Vagina (tissue), 2 donors: Measurements from ENCODE around the gene PGAP1. TPM values are rescaled to one million over a fixed set of nuclear protein-coding genes. Genes with fewer than 3 reads are reported as not detected.
"Not testable (repeated sequence)": the region's sequence is repeated elsewhere in the genome, so short reads cannot be mapped to it uniquely, and the experiment has no call there.

Source experiments
- DNase-seq, 2 donors: peaks; one replicate each; pipeline ENCODE4 v3.0.0-alpha.2; 2017; ENCODE audit errors: extremely low spot score in 2 of 2
- H3K27ac ChIP-seq: fragments of 200-600 bp; sonication (generic); one replicate; pipeline ENCODE4 v1.5.1; 2019
- H3K27me3 ChIP-seq: fragments of 200-600 bp; sonication (generic); one replicate; pipeline ENCODE4 v1.5.1; 2019
- H3K36me3 ChIP-seq, 2 donors: fragments of 200-600 bp; sonication (generic); one replicate each; pipeline ENCODE4 v1.5.1; 2017 to 2019
- H3K4me1 ChIP-seq: fragments of 200-600 bp; sonication (generic); one replicate; pipeline ENCODE4 v1.5.1; 2019
- H3K4me3 ChIP-seq, 2 donors: fragments of 200-600 bp; sonication (generic); 1 replicate in 1 of 2; 2 replicates in 1 of 2; pipeline ENCODE4 v1.5.1; 2016 to 2019
- H3K9me3 ChIP-seq: fragments of 200-600 bp; sonication (generic); one replicate; pipeline ENCODE4 v1.5.1; 2019
- CTCF ChIP-seq, 3 experiments: fragments of 450-650 bp in 2 of 3; fragments of 200-600 bp in 1 of 3; sonication (generic) in 1 of 3; IDR thresholded peaks; one replicate each; pipeline ENCODE4 v1.5.1; 2017 to 2019; ENCODE audit warnings: antibody characterized with exemption in 3 of 3, mild to moderate bottlenecking in 2 of 3, moderate library complexity in 2 of 3
- POLR2A ChIP-seq, 2 donors: fragments of 450-650 bp; IDR thresholded peaks; one replicate each; pipeline ENCODE4 v1.6.1; 2017; ENCODE audit warnings: antibody characterized with exemption in 2 of 2, mild to moderate bottlenecking in 2 of 2, moderate library complexity in 2 of 2
- POLR2AphosphoS5 ChIP-seq, 2 donors: sonication (generic); formaldehyde crosslinking; IDR thresholded peaks; one replicate each; pipeline ENCODE4 v1.9.0; 2017; ENCODE audit warnings: antibody characterized with exemption in 2 of 2, mild to moderate bottlenecking in 2 of 2, low read depth in 1 of 2; ENCODE audit not compliant: insufficient read depth in 1 of 2
- intact Hi-C: fragments of 100-400 bp; cut with DNase I; formaldehyde crosslinking; loops from one replicate; pipeline ENCODE4 v1.15.1; 2023
- total RNA-seq: library from RNA; depleted of rRNA; stranded (reverse); fragments of >200 nt; gene quantifications from one replicate; pipeline ENCODE4 v1.2.3, GENCODE V29; 2016

The PGAP1 gene
- total RNA-seq, 1 donor from 2014 or later, result 15.2 TPM

- Histone ChIP-seq H3K27me3 (no peaks in the 10 kb centered on the region), H3K27ac (no peak overlapping the region), H3K36me3 (peaks cover 0 to 19% of the 10 kb centered on the region in 2 donors), H3K4me1 (no peaks in the 10 kb centered on the region), H3K4me3 (no peak overlapping the region), H3K9me3 (no peaks in the 10 kb centered on the region)
- no peak for TF ChIP-seq POLR2AphosphoS5 (IDR thresholded peaks at IDR 0.05; ENCODE audit: insufficient read depth in 1 of 2, low read depth in 1 of 2)
- no peak for TF ChIP-seq POLR2A (IDR thresholded peaks at IDR 0.05)
- intact Hi-C loops, result no loop called here
- no peak for DNase-seq
Measured at GRCh38 chr2:196917802-196918201, 8.7 kb downstream of the PGAP1 start.

GRCh38 chr2:196915507-196916189 is 10.9 kb downstream of the PGAP1 start:
- intact Hi-C loops, result no loop called here
- Histone ChIP-seq H3K36me3 (peaks cover 0 to 21% of the 10 kb centered on the region in 2 donors), H3K27ac (no peak overlapping the region), H3K9me3 (no peaks in the 10 kb centered on the region), H3K4me3 (no peak overlapping the region), H3K27me3 (no peaks in the 10 kb centered on the region), H3K4me1 (no peaks in the 10 kb centered on the region)
- TF ChIP-seq POLR2A (IDR thresholded peaks at IDR 0.05) (no peak), CTCF (IDR thresholded peaks at IDR 0.05) (no peak), POLR2AphosphoS5 (IDR thresholded peaks at IDR 0.05; ENCODE audit: insufficient read depth in 1 of 2, low read depth in 1 of 2) (no peak)
- no peak for DNase-seq

- Histone ChIP-seq H3K9me3 (no peaks in the 10 kb centered on the region), H3K27me3 (no peaks in the 10 kb centered on the region), H3K4me1 (no peaks in the 10 kb centered on the region), H3K4me3 (no peak overlapping the region), H3K27ac (no peak overlapping the region), H3K36me3 (peaks cover 0 to 21% of the 10 kb centered on the region in 2 donors)
- intact Hi-C loops, result no loop called here
- TF ChIP-seq CTCF (IDR thresholded peaks at IDR 0.05), result no peak
- TF ChIP-seq POLR2AphosphoS5 (IDR thresholded peaks at IDR 0.05; ENCODE audit: insufficient read depth in 1 of 2, low read depth in 1 of 2), result no peak
- no peak for TF ChIP-seq POLR2A (IDR thresholded peaks at IDR 0.05)
- DNase-seq, result no peak
Measured at GRCh38 chr2:196914867-196915460, 11.5 kb downstream of the PGAP1 start.

GRCh38 chr2:196913691-196914090 is 12.8 kb downstream of the PGAP1 start:
- intact Hi-C loops, result no loop called here
- DNase-seq, result no peak
- no peak for TF ChIP-seq POLR2AphosphoS5 (IDR thresholded peaks at IDR 0.05; ENCODE audit: insufficient read depth in 1 of 2, low read depth in 1 of 2)
- TF ChIP-seq POLR2A (IDR thresholded peaks at IDR 0.05), result no peak
- no peak for TF ChIP-seq CTCF (IDR thresholded peaks at IDR 0.05)
- H3K36me3 ChIP-seq, result peaks cover 0 to 18% of the 10 kb centered on the region in 2 donors
- no peaks in the 10 kb centered on the region for H3K4me1 ChIP-seq
- no peaks in the 10 kb centered on the region for H3K27me3 ChIP-seq
- no peak overlapping the region for H3K4me3 ChIP-seq
- no peak overlapping the region for H3K27ac ChIP-seq
- no peaks in the 10 kb centered on the region for H3K9me3 ChIP-seq

GRCh38 chr2:196905365-196905764 is 21.1 kb downstream of the PGAP1 start:
- H3K4me3 ChIP-seq, DNase-seq: not testable (repeated sequence)

GRCh38 chr2:196902828-196903227 is 23.7 kb downstream of the PGAP1 start:
- no peaks in the 10 kb centered on the region for H3K4me1 ChIP-seq
- no peaks in the 10 kb centered on the region for H3K27me3 ChIP-seq
- H3K9me3 ChIP-seq, result no peaks in the 10 kb centered on the region
- intact Hi-C loops, result no loop called here
- no peaks in the 10 kb centered on the region for H3K36me3 ChIP-seq
- no peak for DNase-seq
- TF ChIP-seq CTCF (IDR thresholded peaks at IDR 0.05) (no peak), POLR2A (IDR thresholded peaks at IDR 0.05) (no peak), POLR2AphosphoS5 (IDR thresholded peaks at IDR 0.05; ENCODE audit: insufficient read depth in 1 of 2, low read depth in 1 of 2) (no peak)
- no peak overlapping the region for H3K27ac ChIP-seq
- no peak overlapping the region for H3K4me3 ChIP-seq

More at GRCh38 chr2:196905365-196905764, 21.1 kb downstream of the PGAP1 start:
- H3K4me1 ChIP-seq, intact Hi-C loops, H3K27me3 ChIP-seq, H3K9me3 ChIP-seq, H3K36me3 ChIP-seq, H3K27ac ChIP-seq: not testable (repeated sequence)
